Activated CD4-positive, alpha-beta T cell treated with anti-CD3 and anti-CD28 coated beads for 4 hours (primary cell): ENCODE data around the gene IL17RD.

ENCODE experiments used
- DNase-seq, 2 donors: peaks; one replicate each; pipeline ENCODE4 v3.0.0-alpha.2; 2020

IL17RD gene

GRCh38 chr3:57064001-57064400, 101.2 kb downstream of the IL17RD start:
- DNase-seq, result no peak

GRCh38 chr3:57063032-57063431, 102.1 kb downstream of the IL17RD start:
- no peak for DNase-seq

- no peak for DNase-seq
Observed at GRCh38 chr3:57062101-57062631, 103.0 kb downstream of the IL17RD start.

- no peak for DNase-seq
Observed at GRCh38 chr3:57061556-57061955, 103.6 kb downstream of the IL17RD start.

- no peak for DNase-seq
Observed at GRCh38 chr3:57060089-57060821, 104.9 kb downstream of the IL17RD start, which contains the start of gene SPATA12. Gene SPATA12 (plus strand): TSS chr3:57060664. CDS start chr3:57073695, 13,031 bp downstream.

GRCh38 chr3:57059411-57059810, 105.7 kb downstream of the IL17RD start:
- DNase-seq, result no peak

- DNase-seq, result no peak
Observed at GRCh38 chr3:57057351-57057750, 107.8 kb downstream of the IL17RD start.

- no peak for DNase-seq
Observed at GRCh38 chr3:57053122-57053521, 112.0 kb downstream of the IL17RD start.

- DNase-seq, result no peak
Observed at GRCh38 chr3:57052662-57053061, 112.5 kb downstream of the IL17RD start.

GRCh38 chr3:57048728-57049127, 116.4 kb downstream of the IL17RD start:
- DNase-seq, result no peak

GRCh38 chr3:57048052-57048671, 117.0 kb downstream of the IL17RD start:
- DNase-seq, result no peak

GRCh38 chr3:57046101-57046765, 118.9 kb downstream of the IL17RD start:
- DNase-seq, result no peak

GRCh38 chr3:57043518-57043917, 121.6 kb downstream of the IL17RD start:
- DNase-seq, result no peak

- no peak for DNase-seq
Observed at GRCh38 chr3:57041674-57042073, 123.5 kb downstream of the IL17RD start.
